Hepatocyte (in vitro differentiated cells): ENCODE data around the gene STK10. TPM values are rescaled to one million over a fixed set of nuclear protein-coding genes. Genes with fewer than 3 reads are reported as not detected.

Source experiments
- DNase-seq: peaks from one replicate; pipeline ENCODE4 v3.0.0-alpha.2; 2016; ENCODE audit warnings: low spot score
- H2AFZ ChIP-seq: fragments of 200-600 bp; sonication (generic); 2 replicates; pipeline ENCODE4 v1.6.0; 2016; ENCODE audit warnings: antibody characterized with exemption, mild to moderate bottlenecking
- H3K27ac ChIP-seq: fragments of 200-600 bp; sonication (generic); 2 replicates; pipeline ENCODE4 v1.5.1; 2016; ENCODE audit warnings: mild to moderate bottlenecking
- H3K27me3 ChIP-seq: fragments of 200-600 bp; sonication (generic); 2 replicates; pipeline ENCODE4 v1.6.1; 2016
- H3K36me3 ChIP-seq: fragments of 200-600 bp; sonication (generic); replicated peaks from 2 replicates; pipeline ENCODE4 v1.5.1; 2016; ENCODE audit warnings: low read depth; ENCODE audit not compliant: insufficient read depth
- H3K4me1 ChIP-seq: fragments of 200-600 bp; sonication (generic); 2 replicates; pipeline ENCODE4 v1.5.1; 2016; ENCODE audit warnings: mild to moderate bottlenecking, moderate library complexity; ENCODE audit not compliant: insufficient read depth
- H3K4me2 ChIP-seq: fragments of 200-600 bp; sonication (generic); 2 replicates; pipeline ENCODE4 v1.6.0; 2016
- H3K4me3 ChIP-seq: fragments of 200-600 bp; sonication (generic); 2 replicates; pipeline ENCODE4 v1.5.1; 2016; ENCODE audit warnings: mild to moderate bottlenecking
- H3K79me2 ChIP-seq: fragments of 200-600 bp; sonication (generic); 2 replicates; pipeline ENCODE4 v1.6.0; 2017; ENCODE audit warnings: mild to moderate bottlenecking
- H3K9me2 ChIP-seq: fragments of 200-600 bp; sonication (generic); replicated peaks from 2 replicates; pipeline ENCODE4 v1.6.0; 2017; ENCODE audit warnings: mild to moderate bottlenecking; ENCODE audit not compliant: insufficient read depth
- H3K9me3 ChIP-seq: fragments of 200-600 bp; sonication (generic); 2 replicates; pipeline ENCODE4 v1.5.1; 2016; ENCODE audit warnings: low read depth, mild to moderate bottlenecking
- H4K20me1 ChIP-seq: fragments of 200-600 bp; sonication (generic); 2 replicates; pipeline ENCODE4 v1.6.0; 2016; ENCODE audit warnings: mild to moderate bottlenecking; ENCODE audit not compliant: insufficient read depth, poor library complexity, severe bottlenecking
- CTCF ChIP-seq: fragments of 200-600 bp; sonication (generic); IDR thresholded peaks from 2 replicates; pipeline ENCODE4 v1.5.1; 2016; ENCODE audit warnings: antibody characterized with exemption, mild to moderate bottlenecking; ENCODE audit not compliant: poor library complexity
- EZH2 ChIP-seq: fragments of 200-600 bp; sonication (generic); IDR thresholded peaks from 2 replicates; pipeline ENCODE4 v1.6.1; 2016; ENCODE audit warnings: antibody characterized with exemption, mild to moderate bottlenecking, borderline replicate concordance
- EZH2phosphoT487 ChIP-seq: fragments of 200-600 bp; sonication (generic); IDR thresholded peaks from one replicate; pipeline ENCODE4 v1.6.1; 2018; ENCODE audit warnings: antibody characterized with exemption, mild to moderate bottlenecking, low read depth, moderate library complexity; ENCODE audit not compliant: unreplicated experiment, severe bottlenecking
- WGBS: methylation state at CpG from one replicate; pipeline ENCODE4 v1.1.6; 2016; ENCODE audit warnings: low lambda C conversion rate; ENCODE audit errors: missing lambda C conversion rate; 5-methylcytosine and 5-hydroxymethylcytosine counted together
- polyA plus RNA-seq: library from polyadenylated mRNA; unstranded; fragments of >200 nt; fragmentation: Nextera tagmentation; extraction: Ambion mirVana; gene quantifications from 2 replicates; pipeline ENCODE4 v1.2.1, GENCODE V29; 2016
- total RNA-seq: library from RNA; depleted of rRNA; stranded (reverse); fragments of >200 nt; gene quantifications from 2 replicates; pipeline ENCODE4 v1.2.3, GENCODE V29; 2014

Gene STK10
- total and polyA plus RNA-seq, 2 experiments from 2014 or later = 11.3 to 19.3 TPM

DNA sequence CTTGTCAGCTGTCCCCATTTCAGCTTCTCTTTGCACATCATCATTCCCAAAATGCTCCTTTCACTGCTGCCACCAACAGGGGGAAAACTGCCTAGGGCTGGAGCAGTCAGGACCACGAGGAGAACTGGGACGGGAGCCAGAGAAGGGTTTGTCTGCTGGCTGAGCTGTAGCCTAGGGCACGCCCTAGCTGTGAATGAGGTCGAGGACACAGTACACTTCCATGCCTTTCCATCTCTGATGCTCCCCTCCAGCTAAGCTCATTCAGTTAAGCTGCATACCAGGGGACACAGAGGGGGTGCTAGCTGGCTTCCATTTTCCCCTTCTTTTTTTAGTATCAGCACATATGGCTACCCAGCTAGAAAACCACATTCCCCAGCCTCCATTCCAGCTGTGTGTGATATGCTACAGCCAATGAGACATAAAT is 64.7 kb downstream of the STK10 start:
- Histone ChIP-seq H3K4me2 (no peak overlapping the region), H3K9me2 (no peaks in the 10 kb centered on the region), H3K36me3 (no peaks in the 10 kb centered on the region), H3K79me2 (no peaks in the 10 kb centered on the region), H4K20me1 (no peaks in the 10 kb centered on the region), H3K4me3 (no peak overlapping the region), H3K9me3 (no peaks in the 10 kb centered on the region), H3K27ac (no peak overlapping the region), H3K4me1 (no peaks in the 10 kb centered on the region), H2AFZ (no peak overlapping the region), H3K27me3 (no peaks in the 10 kb centered on the region)
- WGBS = 34% methylated on average over 4 of the region's 4 CpGs
- DNase-seq = peak; percentile 66
- TF ChIP-seq EZH2phosphoT487 (no peak), CTCF (no peak), EZH2 (no peak)

DNA sequence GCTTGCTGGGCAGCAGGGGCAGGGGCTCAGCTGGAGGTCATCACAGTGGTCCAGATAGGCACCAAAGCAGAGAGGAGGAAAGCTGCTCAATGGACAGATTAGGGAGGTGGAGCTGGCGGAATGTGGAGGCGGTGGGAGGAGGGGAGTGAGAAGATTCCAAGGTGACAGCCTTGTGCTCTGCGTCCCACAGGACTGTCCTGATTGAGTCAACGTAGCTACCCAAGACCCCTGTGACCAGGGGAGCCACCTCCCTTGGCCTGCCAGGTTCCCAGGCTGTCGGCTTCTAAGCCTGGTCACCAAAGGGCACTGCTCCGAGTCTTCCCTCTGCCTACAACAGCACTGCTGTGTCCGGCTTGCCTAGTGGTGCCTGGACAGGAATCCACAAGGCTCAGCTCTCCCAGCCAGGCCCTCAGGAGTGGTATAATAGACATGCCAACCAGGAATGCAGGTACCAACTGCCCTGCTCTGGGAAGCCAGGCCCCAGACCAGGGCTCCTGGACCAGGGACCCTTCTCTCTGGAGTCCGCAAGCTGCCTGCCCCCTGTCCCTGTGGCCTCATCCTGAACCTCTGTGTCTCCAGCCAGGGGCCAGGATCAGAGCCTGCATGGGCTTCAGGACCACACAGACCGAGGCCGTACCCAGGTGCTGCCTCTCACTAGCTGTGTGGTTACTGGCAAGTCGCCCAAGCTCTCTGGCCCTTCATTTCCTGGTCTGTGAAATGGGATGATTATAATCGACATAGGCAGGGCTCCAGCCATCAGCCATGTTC is 67.9 kb downstream of the STK10 start:
- Histone ChIP-seq H2AFZ (no peak overlapping the region), H3K27me3 (no peaks in the 10 kb centered on the region), H3K4me3 (no peak overlapping the region), H3K9me2 (no peaks in the 10 kb centered on the region), H3K36me3 (no peaks in the 10 kb centered on the region), H3K27ac (no peak overlapping the region), H4K20me1 (no peaks in the 10 kb centered on the region), H3K4me2 (no peak overlapping the region), H3K79me2 (no peaks in the 10 kb centered on the region), H3K9me3 (no peaks in the 10 kb centered on the region), H3K4me1 (no peaks in the 10 kb centered on the region)
- no peak for DNase-seq
- WGBS = 88% methylated on average over 12 of the region's 12 CpGs
- no peak for TF ChIP-seq EZH2phosphoT487
- no peak for TF ChIP-seq CTCF
- no peak for TF ChIP-seq EZH2

DNA sequence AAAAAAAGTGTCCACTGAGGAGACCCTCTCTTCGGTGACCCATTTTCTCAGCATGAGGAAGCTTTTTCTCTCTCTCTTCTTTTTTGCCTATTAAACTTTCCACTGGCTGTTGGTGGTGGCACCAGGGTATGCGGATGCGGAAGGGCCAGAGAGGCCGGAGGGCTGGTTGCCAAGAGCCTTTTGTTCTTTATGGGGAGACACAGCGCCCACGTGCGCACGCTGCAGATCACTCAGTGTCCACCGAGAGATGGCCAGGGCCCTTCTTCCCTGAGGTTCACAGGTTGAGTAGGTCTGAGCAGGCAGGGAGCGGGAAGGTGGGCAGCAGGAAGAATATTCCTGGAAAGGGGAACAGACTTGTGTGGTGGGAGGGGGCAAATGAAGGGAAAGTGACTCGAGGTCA is 69.1 kb downstream of the STK10 start:
- H3K4me2 ChIP-seq = no peak overlapping the region
- H3K4me1 ChIP-seq = no peaks in the 10 kb centered on the region
- TF ChIP-seq EZH2 (no peak), CTCF (no peak), EZH2phosphoT487 (no peak)
- no peaks in the 10 kb centered on the region for H3K9me2 ChIP-seq
- no peaks in the 10 kb centered on the region for H4K20me1 ChIP-seq
- H3K27me3 ChIP-seq = no peaks in the 10 kb centered on the region
- H2AFZ ChIP-seq = no peak overlapping the region
- H3K9me3 ChIP-seq = no peaks in the 10 kb centered on the region
- 97% methylated on average over 11 of the region's 11 CpGs for WGBS
- DNase-seq = no peak
- no peak overlapping the region for H3K4me3 ChIP-seq
- H3K79me2 ChIP-seq = no peaks in the 10 kb centered on the region
- H3K36me3 ChIP-seq = no peaks in the 10 kb centered on the region
- H3K27ac ChIP-seq = no peak overlapping the region
